HepG2 (cell line): Measurements from ENCODE around the gene ACBD5. TPM values are rescaled to one million over a fixed set of nuclear protein-coding genes. Genes with fewer than 3 reads are reported as not detected.

ENCODE experiments used
- ADNP ChIP-seq: sonication (generic); formaldehyde crosslinking; IDR thresholded peaks from 2 replicates; pipeline ENCODE4 v1.4.0; 2020; ENCODE audit warnings: missing genetic modification reagents
- HOXA5 ChIP-seq: sonication (generic); formaldehyde crosslinking; IDR thresholded peaks from 2 replicates; pipeline ENCODE4 v1.4.0; 2020; ENCODE audit warnings: missing genetic modification reagents
- KDM4B ChIP-seq: sonication (generic); formaldehyde crosslinking; IDR thresholded peaks from 2 replicates; pipeline ENCODE4 v1.4.0; 2020; ENCODE audit warnings: missing genetic modification reagents
- MEIS2 ChIP-seq: sonication (generic); formaldehyde crosslinking; IDR thresholded peaks from 2 replicates; pipeline ENCODE4 v1.9.0; 2021; ENCODE audit warnings: mild to moderate bottlenecking, missing genetic modification reagents
- MYC ChIP-seq: sonication (generic); formaldehyde crosslinking; IDR thresholded peaks from 2 replicates; pipeline ENCODE4 v1.9.0; 2021; ENCODE audit warnings: missing genetic modification reagents, borderline replicate concordance
- NFE2 ChIP-seq: sonication (generic); formaldehyde crosslinking; IDR thresholded peaks from 2 replicates; pipeline ENCODE4 v1.4.0; 2020; ENCODE audit warnings: missing genetic modification reagents
- PITX1 ChIP-seq: sonication (generic); formaldehyde crosslinking; IDR thresholded peaks from 2 replicates; pipeline ENCODE4 v1.5.1; 2020; ENCODE audit warnings: mild to moderate bottlenecking, missing genetic modification reagents
- RBM39 ChIP-seq: fragments of 200-400 bp; formaldehyde crosslinking; IDR thresholded peaks from one replicate; pipeline ENCODE4 v1.6.1; 2018; ENCODE audit warnings: antibody characterized with exemption, mild to moderate bottlenecking, low read depth, low read length; ENCODE audit not compliant: poor library complexity, severe bottlenecking
- REXO4 ChIP-seq: sonication (generic); formaldehyde crosslinking; IDR thresholded peaks from 2 replicates; pipeline ENCODE4 v1.8.0; 2022; ENCODE audit warnings: missing genetic modification reagents, mild to moderate bottlenecking, borderline replicate concordance
- SCMH1 ChIP-seq: sonication (generic); formaldehyde crosslinking; IDR thresholded peaks from 2 replicates; pipeline ENCODE4 v1.9.0; 2021; ENCODE audit warnings: missing genetic modification reagents, mild to moderate bottlenecking, borderline replicate concordance
- ZNF138 ChIP-seq: sonication (generic); formaldehyde crosslinking; IDR thresholded peaks from 2 replicates; pipeline ENCODE4 v1.5.0; 2020; ENCODE audit warnings: mild to moderate bottlenecking, low read depth, missing genetic modification reagents
- ZNF354B ChIP-seq: sonication (generic); formaldehyde crosslinking; IDR thresholded peaks from 2 replicates; pipeline ENCODE4 v1.8.0; 2022; ENCODE audit warnings: mild to moderate bottlenecking, missing genetic modification reagents
- ZNF562 ChIP-seq: sonication (generic); formaldehyde crosslinking; IDR thresholded peaks from 2 replicates; pipeline ENCODE4 v1.8.0; 2022; ENCODE audit warnings: missing genetic modification reagents, borderline replicate concordance
- ZNF574 ChIP-seq: sonication (generic); formaldehyde crosslinking; IDR thresholded peaks from 2 replicates; pipeline ENCODE4 v1.4.0; 2020; ENCODE audit warnings: missing genetic modification reagents
- ZSCAN21 ChIP-seq: sonication (generic); formaldehyde crosslinking; IDR thresholded peaks from 2 replicates; pipeline ENCODE4 v1.8.0; 2022; ENCODE audit warnings: mild to moderate bottlenecking, missing genetic modification reagents, moderate library complexity, borderline replicate concordance
- ZSCAN5A ChIP-seq: sonication (generic); formaldehyde crosslinking; IDR thresholded peaks from 2 replicates; pipeline ENCODE4 v1.8.0; 2022; ENCODE audit warnings: mild to moderate bottlenecking, missing genetic modification reagents, borderline replicate concordance
- polyA plus RNA-seq, 8 experiments: library from polyadenylated mRNA; depleted of rRNA in 3 of 8; stranded (reverse) in 7 of 8; unstranded in 1 of 8; fragments of >200 nt; fragmentation: Illumina TruSeq in 4 of 8; extraction: Trizol in 4 of 8; gene quantifications; 2 replicates each; pipeline versions ENCODE4 v1.2.1 to v1.2.3, GENCODE V29; 2011 to 2016; ENCODE audit warnings: low read depth in 4 of 8, missing spikeins in 1 of 8, mixed read lengths in 1 of 8; ENCODE audit not compliant: insufficient read depth in 1 of 8
- total RNA-seq, 5 experiments: library from RNA; depleted of rRNA; stranded (reverse); fragments of >200 nt; fragmentation: Illumina TruSeq; extraction: Trizol; gene quantifications; 2 replicates each; pipeline ENCODE4 v1.2.3, GENCODE V29; 2016; ENCODE audit warnings: low read depth in 1 of 5
- TF ChIP-seq, protein P1 (sequence below): IDR thresholded peaks from 2 replicates; pipeline ENCODE4 v1.6.1; 2016; ENCODE audit warnings: low read depth
- TF ChIP-seq, protein P2 (sequence below): sonication (generic); formaldehyde crosslinking; IDR thresholded peaks from 2 replicates; pipeline ENCODE4 v1.4.0; 2020; ENCODE audit warnings: mild to moderate bottlenecking, missing genetic modification reagents
- TF ChIP-seq, protein P3 (sequence below): sonication (generic); formaldehyde crosslinking; IDR thresholded peaks from 2 replicates; pipeline ENCODE4 v1.5.1; 2020; ENCODE audit warnings: missing genetic modification reagents, mild to moderate bottlenecking, borderline replicate concordance
- TF ChIP-seq, protein P4 (sequence below): sonication (generic); formaldehyde crosslinking; IDR thresholded peaks from 2 replicates; pipeline ENCODE4 v1.8.1; 2023; ENCODE audit warnings: mild to moderate bottlenecking, missing genetic modification reagents

Gene ACBD5
- total and polyA plus RNA-seq, 2 of the 13 experiments (the other 11 are each of a cell fraction or from before 2014, with no cell fraction given) = 10.3 to 14.8 TPM

DNA sequence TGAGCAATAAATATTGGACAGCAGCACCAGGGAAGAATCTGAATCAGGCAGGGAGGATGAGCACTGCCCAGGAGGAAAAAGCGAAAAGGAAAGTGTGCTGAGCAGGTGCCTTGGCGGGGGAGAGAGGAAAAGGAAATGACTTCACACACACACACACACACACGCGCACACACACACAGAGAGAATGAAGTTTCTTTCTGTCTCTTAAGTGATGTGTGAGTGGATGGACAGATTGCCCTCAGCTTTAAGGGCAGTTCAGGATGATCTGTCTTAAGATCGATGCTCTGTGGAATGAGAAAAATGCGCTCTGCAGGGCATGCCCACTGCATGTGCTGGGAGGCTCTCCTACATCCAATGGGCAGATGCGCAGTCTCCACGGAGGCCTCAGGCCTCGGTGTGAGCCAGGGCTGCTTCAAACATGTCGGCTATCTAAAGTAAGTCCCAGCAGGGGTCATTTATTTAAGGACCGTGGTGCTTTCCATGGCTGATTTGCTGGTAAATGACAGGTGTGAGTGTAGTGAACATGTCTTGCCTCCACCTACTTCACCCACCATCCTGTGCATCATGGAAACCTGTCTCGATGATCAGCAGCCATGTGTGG lies 2.5 kb upstream of the ACBD5 start (continued):
- TF ChIP-seq PITX1 (CRISPR knock-in tag) (peak; percentile 55; the same call in 1 of the 2 replicates), ZNF562 (no peak), ZNF574 (CRISPR knock-in tag) (peak; percentile 61), RBM39 (no peak), SCMH1 (CRISPR knock-in tag) (no peak), MEIS2 (CRISPR knock-in tag) (no peak), ADNP (CRISPR knock-in tag) (no peak), KDM4B (CRISPR knock-in tag) (no peak), HOXA5 (no peak), ZNF354B (CRISPR knock-in tag) (no peak), REXO4 (CRISPR knock-in tag) (no peak), ZSCAN5A (CRISPR knock-in tag) (no peak), NFE2 (CRISPR knock-in tag) (no peak), MYC (CRISPR knock-in tag) (peak; percentile 67; the same call in 1 of the 2 replicates), ZNF138 (CRISPR knock-in tag) (no peak), ZSCAN21 (CRISPR knock-in tag) (no peak)
- TF ChIP-seq, protein P1, sequence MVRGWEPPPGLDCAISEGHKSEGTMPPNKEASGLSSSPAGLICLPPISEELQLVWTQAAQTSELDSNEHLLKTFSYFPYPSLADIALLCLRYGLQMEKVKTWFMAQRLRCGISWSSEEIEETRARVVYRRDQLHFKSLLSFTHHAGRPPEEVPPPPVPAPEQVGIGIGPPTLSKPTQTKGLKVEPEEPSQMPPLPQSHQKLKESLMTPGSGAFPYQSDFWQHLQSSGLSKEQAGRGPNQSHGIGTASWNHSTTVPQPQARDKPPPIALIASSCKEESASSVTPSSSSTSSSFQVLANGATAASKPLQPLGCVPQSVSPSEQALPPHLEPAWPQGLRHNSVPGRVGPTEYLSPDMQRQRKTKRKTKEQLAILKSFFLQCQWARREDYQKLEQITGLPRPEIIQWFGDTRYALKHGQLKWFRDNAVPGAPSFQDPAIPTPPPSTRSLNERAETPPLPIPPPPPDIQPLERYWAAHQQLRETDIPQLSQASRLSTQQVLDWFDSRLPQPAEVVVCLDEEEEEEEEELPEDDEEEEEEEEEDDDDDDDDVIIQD (CRISPR knock-in tag) = no peak
- TF ChIP-seq, protein P2, sequence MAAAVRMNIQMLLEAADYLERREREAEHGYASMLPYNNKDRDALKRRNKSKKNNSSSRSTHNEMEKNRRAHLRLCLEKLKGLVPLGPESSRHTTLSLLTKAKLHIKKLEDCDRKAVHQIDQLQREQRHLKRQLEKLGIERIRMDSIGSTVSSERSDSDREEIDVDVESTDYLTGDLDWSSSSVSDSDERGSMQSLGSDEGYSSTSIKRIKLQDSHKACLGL (CRISPR knock-in tag) = no peak
- TF ChIP-seq, protein P3, sequence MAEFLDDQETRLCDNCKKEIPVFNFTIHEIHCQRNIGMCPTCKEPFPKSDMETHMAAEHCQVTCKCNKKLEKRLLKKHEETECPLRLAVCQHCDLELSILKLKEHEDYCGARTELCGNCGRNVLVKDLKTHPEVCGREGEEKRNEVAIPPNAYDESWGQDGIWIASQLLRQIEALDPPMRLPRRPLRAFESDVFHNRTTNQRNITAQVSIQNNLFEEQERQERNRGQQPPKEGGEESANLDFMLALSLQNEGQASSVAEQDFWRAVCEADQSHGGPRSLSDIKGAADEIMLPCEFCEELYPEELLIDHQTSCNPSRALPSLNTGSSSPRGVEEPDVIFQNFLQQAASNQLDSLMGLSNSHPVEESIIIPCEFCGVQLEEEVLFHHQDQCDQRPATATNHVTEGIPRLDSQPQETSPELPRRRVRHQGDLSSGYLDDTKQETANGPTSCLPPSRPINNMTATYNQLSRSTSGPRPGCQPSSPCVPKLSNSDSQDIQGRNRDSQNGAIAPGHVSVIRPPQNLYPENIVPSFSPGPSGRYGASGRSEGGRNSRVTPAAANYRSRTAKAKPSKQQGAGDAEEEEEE = no peak
- TF ChIP-seq, protein P4, sequence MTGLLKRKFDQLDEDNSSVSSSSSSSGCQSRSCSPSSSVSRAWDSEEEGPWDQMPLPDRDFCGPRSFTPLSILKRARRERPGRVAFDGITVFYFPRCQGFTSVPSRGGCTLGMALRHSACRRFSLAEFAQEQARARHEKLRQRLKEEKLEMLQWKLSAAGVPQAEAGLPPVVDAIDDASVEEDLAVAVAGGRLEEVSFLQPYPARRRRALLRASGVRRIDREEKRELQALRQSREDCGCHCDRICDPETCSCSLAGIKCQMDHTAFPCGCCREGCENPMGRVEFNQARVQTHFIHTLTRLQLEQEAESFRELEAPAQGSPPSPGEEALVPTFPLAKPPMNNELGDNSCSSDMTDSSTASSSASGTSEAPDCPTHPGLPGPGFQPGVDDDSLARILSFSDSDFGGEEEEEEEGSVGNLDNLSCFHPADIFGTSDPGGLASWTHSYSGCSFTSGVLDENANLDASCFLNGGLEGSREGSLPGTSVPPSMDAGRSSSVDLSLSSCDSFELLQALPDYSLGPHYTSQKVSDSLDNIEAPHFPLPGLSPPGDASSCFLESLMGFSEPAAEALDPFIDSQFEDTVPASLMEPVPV = no peak
